AG09309 (cell line): ENCODE data around the gene OSBPL10.

Experiments
- DNase-seq: peaks from one replicate; pipeline ENCODE4 v3.0.0-alpha.2; 2010; ENCODE audit warnings: low read depth
- H3K4me3 ChIP-seq: 2 replicates; pipeline ENCODE4 v1.5.1; 2011; ENCODE audit warnings: mild to moderate bottlenecking, low read depth, low read length, moderate library complexity; ENCODE audit not compliant: control insufficient read depth
- TF ChIP-seq, protein P1 (sequence below): IDR thresholded peaks from 2 replicates; pipeline ENCODE4 v1.5.1; 2011; ENCODE audit warnings: mild to moderate bottlenecking, low read depth, low read length, inconsistent platforms; ENCODE audit not compliant: insufficient read depth, control insufficient read depth; ENCODE audit errors: missing control alignments

The OSBPL10 gene

GRCh38 chr3:31955581-31955980, 25.5 kb downstream of the OSBPL10 start:
- no peak overlapping the region for H3K4me3 ChIP-seq
- no peak for DNase-seq
- TF ChIP-seq, protein P1, sequence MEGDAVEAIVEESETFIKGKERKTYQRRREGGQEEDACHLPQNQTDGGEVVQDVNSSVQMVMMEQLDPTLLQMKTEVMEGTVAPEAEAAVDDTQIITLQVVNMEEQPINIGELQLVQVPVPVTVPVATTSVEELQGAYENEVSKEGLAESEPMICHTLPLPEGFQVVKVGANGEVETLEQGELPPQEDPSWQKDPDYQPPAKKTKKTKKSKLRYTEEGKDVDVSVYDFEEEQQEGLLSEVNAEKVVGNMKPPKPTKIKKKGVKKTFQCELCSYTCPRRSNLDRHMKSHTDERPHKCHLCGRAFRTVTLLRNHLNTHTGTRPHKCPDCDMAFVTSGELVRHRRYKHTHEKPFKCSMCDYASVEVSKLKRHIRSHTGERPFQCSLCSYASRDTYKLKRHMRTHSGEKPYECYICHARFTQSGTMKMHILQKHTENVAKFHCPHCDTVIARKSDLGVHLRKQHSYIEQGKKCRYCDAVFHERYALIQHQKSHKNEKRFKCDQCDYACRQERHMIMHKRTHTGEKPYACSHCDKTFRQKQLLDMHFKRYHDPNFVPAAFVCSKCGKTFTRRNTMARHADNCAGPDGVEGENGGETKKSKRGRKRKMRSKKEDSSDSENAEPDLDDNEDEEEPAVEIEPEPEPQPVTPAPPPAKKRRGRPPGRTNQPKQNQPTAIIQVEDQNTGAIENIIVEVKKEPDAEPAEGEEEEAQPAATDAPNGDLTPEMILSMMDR = no peak

DNA sequence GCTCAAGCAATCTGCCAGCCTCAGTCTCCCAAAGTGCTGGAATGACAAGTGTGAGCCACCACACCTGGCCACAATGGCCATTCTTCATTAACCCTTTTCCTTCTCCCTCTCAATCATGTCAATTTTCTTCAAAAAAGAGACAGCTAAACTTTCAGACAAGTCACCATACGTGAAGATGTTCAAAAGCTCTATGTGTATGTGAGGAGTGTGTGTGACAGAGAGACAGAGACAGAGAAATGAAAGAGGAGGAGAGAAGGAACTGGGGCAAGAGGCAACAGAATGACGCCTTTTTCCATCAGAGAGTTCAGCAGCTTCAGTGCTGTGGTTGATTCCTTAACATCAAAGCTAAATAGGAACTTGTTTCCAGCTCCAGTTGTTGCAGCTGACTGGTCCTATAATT, 27.4 kb downstream of the OSBPL10 start:
- H3K4me3 ChIP-seq = no peak overlapping the region
- no peak for DNase-seq
- TF ChIP-seq, protein P1 = no peak

GRCh38 chr3:31953091-31953490, 28.0 kb downstream of the OSBPL10 start:
- no peak for DNase-seq
- H3K4me3 ChIP-seq = no peak overlapping the region
- TF ChIP-seq, protein P1 = no peak

- no peak for DNase-seq
- H3K4me3 ChIP-seq = no peak overlapping the region
- TF ChIP-seq, protein P1 = no peak
Observed at GRCh38 chr3:31952205-31952604, 28.9 kb downstream of the OSBPL10 start.

DNA sequence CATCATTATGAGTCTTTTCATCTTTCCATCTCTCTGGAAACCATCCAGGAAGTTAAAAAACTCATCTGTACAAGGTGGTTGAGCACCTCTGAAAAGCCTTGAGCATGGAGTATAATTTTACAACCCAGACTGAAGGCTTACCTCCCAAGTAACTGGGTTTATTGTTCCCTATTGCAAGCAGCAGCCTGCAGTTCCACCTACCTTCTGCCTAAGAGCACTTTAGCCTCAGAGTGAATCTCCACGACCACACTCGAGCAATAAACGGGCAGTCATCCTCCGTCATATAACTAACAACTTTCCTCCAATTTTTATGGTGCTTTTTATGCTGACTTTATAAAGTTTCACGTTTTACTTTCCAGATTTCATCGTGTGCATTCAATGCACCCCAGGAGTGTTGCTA, 32.8 kb downstream of the OSBPL10 start:
- TF ChIP-seq, protein P1 = no peak
- DNase-seq = no peak
- H3K4me3 ChIP-seq = no peak overlapping the region

GRCh38 chr3:31947671-31948091, 33.4 kb downstream of the OSBPL10 start:
- H3K4me3 ChIP-seq = no peak overlapping the region
- DNase-seq = no peak
- TF ChIP-seq, protein P1 = no peak

DNA sequence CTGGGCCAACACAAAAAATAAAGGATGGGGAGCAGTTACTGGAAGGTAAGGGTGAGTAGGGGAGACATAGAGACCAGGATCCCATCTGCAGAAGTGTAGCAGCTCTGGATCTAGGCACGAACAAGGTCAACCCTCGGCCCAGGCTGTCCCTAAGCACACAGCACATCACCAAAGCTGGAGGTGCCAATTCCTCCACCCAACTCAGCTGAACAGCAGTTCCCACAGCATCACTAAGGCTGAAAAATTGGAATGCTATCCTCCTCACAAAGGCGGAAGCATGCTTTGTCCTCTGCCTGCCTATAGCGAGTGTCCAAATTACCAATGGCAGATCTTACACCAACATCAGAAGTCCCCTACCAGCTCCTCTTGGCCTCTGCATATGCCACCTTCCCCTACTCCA, 33.9 kb downstream of the OSBPL10 start:
- DNase-seq = no peak
- H3K4me3 ChIP-seq = no peak overlapping the region
- TF ChIP-seq, protein P1 = no peak
